NCI-H2227 (cell line): ENCODE data around the gene TTC34.

Experiments
- DNase-seq: peaks from one replicate; lab custom pipeline; 2025; ENCODE audit not compliant: unreplicated experiment; lab: John Stamatoyannopoulos, UW

Gene TTC34

DNA sequence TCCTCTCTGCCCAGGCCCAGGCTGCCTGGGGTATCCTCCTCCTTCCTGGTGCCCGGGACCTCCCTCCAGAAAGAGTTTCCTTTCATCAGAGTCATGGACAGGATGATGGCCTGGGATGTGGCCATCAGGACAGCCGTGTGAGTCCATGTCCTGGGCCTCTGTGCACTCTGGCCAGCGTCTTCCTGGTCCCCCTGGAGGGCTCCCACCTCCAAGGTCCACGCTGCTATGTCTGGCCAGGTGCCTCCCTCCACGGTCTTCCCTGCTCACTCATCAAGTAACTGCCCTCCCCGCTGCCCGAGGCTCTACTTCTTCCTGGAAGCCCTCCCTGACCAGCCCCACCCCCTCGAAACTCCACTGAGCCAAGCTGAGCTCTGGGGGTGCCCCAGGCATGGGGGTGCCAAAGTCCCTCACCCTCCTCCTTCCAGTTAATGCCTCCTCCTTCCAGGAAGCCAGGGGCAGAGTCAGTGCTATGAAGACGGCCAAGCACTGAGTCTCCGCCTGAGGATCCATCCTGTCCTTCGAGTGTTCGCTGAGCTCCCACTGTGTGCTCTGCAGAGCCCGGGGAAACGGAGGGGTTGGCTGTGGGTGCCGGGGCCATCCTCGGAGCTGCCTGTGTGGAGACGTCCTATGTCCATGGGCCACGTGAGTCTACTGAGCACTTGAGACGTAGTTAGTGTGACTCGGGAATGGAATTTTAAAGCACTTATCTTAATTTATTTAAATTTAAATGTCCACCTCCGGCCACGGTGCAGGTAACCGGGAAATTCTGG, 28.5 kb upstream of the TTC34 start:
- no peak for DNase-seq

DNA sequence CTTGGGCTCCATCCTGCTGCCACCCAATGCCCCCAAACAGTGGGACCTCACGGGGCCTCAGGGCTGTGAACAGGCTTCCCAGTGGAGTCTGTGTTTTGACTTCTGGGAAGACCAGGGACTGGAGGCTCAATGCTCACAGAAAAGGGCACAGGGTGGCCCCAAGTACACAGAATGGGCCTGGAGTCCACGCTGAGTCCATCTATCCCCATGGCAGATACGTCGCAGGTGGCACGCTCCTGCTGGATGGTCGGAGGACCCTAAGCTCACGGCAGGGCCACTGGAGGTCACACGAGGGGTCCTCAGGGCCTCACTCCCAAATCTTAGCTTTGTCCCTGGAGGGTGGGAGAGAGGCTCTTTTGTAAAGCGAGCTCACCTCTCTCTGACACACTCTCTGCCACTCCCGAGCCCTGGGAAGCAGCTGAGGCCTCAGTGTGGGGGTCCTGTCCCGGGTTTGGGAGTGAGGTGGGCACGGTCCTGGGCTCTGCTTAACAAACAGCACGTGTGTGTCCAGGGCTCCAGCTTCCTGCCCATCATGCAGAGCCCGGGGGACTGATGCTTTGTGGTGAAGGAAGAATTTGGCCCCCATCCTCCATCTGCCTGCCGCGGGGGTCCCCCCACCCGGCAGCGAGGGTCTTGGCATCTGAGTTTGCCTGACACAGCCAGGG, 27.2 kb upstream of the TTC34 start:
- DNase-seq = no peak

DNA sequence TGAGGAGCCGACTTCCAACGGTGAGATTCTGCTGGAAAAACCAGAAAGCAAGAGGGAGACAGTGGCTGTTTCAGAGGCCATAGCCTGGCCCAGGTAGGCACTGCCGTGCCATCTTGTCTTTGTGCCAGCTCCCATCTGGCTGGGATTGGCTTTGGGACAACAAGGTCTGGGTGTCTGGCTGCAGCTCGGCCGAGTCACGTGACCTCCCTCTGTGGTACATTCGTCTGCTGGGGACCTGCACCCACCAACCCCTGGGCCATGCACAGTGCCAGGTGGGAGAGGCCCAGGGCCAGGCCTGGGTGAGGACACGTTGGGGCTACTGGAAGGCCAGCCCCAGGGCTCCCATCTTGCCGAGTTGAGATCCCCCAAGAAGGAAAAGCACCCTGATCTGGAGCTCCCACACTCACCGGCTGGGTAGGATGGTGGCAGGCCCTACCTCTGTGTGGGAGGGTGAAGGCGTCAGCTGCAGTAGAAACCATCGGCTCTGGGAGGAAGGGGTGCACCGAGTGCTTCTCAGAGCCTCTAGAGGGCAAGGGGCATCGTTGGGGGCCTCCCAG, 25.3 kb upstream of the TTC34 start:
- DNase-seq = no peak

DNA sequence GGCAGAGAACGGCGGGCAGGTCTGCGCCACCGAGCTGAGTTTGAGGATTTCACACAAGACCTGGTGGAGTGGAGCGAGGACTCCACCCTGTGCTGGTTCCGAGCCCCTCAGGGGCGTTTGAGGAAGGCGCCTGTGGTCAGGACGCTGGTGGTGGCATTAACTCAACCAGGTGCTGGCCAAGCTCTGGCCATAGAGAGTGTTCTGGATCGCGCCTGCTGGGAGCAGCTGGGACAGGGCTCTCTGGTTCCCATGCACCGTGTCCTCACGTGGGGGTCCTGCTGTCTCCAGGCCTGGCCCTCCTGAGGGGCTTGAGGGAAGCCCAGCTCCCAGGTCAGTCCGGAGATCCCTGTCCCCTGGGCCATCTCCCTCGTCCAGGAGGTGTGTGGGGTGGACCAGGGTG, 24.8 kb upstream of the TTC34 start:
- no peak for DNase-seq

GRCh38 chr1:2825487-2826189, 24.1 kb upstream of the TTC34 start:
- no peak for DNase-seq

DNA sequence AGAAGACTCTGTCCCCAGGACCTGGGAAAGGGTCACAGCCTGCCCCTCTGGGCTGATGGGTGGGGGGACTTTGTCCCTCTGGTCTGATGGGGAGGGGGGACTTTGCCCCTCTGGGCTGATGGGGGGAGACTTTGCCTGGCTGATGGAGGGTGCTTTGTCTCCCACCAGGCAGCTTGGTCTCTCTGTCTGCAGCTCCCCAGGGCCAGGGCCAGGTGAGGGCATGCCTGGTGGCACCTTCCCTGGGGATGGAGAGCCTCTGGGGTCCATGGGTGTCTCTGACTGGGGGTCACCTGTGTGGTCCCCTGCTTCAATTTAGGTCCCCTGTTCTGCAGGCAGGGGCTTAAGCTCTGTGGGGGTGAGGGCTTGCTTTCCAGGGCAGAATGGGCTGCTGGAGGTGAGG, 23.5 kb upstream of the TTC34 start:
- no peak for DNase-seq

GRCh38 chr1:2823921-2824610, 22.6 kb upstream of the TTC34 start:
- no peak for DNase-seq

- no peak for DNase-seq
Observed at GRCh38 chr1:2822621-2823145, 21.2 kb upstream of the TTC34 start.

DNA sequence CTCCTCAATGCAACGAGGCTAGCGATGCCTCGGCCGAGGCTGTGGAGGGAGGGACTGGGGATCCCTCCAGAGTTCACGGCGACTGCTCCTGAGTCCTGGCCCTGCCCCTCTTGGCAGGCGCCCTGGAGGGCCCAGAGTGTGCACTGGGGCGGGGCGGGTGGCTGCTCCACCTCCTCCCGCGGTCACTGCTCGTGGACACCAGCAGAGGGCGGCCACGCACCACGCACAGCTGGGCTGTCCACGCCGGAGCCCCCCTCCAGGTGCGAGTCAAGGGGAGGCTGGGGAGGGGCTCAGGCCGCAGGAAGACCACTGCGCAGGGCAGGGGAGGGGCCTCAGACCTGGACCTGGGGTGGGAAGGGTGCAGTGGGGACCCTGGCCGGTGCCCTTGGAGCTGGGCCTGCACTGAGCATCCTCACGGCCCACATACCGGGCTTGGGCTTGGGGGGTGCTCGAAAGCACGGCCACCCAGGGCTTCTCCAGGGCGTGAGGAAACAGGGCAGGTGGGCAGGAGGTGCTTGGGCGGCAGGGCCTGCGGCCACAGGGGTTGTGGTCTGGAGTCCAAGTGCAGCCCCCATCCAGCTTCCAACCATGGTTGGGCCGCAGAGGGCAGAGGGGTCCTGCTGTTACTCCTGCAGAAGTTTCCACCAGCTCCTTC, 20.6 kb upstream of the TTC34 start:
- DNase-seq = peak; percentile 15

DNA sequence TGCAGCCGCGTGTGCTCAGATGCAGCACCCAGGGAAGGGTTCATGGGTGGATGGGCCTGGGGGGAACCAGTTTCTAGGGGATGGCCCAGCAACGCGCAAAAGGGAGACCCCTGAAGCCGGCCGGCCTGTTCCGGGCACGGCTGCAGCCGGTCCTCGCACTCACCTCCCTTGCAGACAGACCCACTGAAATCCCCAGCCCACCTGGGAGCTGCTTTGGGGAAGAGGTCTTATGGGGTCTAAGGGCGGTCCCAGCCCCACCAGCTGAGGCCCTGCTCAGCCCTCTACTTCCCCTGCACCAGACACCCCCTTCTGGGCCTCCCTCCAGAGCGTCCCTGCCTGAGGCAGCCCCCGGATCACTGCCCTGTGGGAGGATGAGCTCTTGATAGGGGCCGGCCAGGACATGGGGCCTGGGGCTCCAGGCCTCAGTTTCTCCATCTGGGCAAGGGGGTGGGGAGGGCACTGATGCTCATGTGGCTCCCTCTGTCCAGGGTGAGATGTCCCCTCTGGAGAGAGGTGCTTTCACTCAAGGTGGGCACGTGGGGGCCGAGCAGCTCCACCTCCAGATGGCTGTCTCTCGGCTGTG, 20.0 kb upstream of the TTC34 start:
- DNase-seq = no peak

GRCh38 chr1:2820731-2821372, 19.4 kb upstream of the TTC34 start:
- no peak for DNase-seq

GRCh38 chr1:2819831-2820730, 18.6 kb upstream of the TTC34 start:
- no peak for DNase-seq

- DNase-seq = no peak
Observed at GRCh38 chr1:2819429-2819828, 17.9 kb upstream of the TTC34 start.

DNA sequence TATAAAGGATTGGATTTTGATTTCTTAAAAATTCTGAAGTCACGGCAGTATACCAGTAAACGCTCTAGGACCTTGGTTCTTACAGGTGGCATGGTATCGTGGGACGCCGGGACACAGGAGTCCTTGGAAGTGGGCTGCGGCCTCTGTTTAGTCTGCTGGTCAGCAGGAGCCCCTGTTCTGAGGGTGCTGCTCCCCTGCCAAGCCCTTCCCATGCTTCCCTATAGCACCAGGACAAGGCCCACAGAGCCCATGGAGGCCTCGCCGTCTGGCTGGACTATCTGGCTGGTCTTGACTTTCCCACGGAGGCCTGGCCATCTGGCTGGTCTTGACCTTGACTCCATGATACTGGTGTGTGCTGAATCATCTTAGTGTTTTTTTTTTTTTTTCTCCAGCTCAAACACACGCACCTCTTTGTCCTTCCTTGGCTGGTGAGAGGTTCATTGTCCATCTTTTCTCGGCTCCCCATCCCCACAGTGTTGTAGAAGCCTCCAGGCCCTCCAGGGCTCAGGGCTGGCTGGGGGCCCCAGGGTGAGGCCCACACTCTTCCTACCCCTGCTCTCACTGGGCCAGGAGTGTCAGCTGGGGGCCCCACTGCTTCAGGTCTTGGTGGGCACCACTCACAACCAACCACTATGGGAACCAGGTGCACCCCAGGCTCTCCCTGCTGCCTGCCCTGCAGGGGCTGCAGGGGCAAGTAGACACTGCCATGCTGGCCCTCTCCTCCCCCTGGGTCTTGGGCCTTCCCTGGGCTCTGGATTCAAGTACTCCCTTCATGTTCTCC, 16.5 kb upstream of the TTC34 start:
- DNase-seq = no peak

DNA sequence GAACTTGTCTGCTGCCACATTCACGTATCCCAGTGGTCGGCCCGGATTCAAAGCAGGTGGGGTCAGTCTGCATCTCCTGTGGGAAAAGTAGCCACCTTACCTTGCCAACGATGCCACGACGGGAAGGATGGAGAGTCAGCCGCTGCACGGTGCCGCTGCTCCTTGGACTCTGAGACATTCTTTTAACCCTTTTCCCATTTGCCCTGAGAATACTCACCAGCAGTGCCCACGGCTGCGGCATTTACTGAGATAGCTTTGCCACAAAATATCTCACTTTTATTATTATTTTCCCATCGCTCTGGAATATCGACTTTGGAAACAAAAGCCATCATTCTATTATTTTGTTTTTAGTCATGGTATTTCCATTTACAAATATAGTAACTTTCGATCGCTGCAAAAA, 15.3 kb upstream of the TTC34 start:
- DNase-seq = no peak

DNA sequence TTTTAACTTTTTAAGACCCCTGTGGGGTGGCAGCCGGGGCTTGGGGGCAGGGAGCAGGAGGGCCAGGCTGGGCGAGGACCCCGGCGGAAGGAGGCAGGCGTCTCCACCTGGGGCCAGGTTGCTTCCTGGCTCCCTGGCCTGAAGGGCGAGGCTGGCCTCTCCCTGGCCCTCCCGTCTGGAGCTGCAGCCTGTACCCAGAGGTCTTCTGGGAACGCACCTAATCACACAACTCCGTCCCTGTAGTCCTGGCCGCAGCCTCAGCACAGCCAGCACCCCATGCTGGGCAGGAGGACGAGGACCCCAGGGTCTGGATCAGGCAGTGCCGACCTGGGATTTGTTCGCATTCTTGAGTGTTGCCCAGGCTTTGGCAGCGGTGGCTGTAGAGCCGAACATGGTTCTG, 14.1 kb upstream of the TTC34 start:
- DNase-seq = no peak

- no peak for DNase-seq
Observed at GRCh38 chr1:2814511-2815075, 13.1 kb upstream of the TTC34 start.
